GM13977 (cell line): Measurements from ENCODE around the gene LYPD6.

Source experiments
- DNase-seq: peaks from one replicate; pipeline ENCODE4 v3.0.0; 2012; ENCODE audit warnings: low spot score
- CTCF ChIP-seq: IDR thresholded peaks from 2 replicates; pipeline ENCODE4 v1.5.1; 2012; ENCODE audit warnings: mild to moderate bottlenecking, control low read depth; ENCODE audit not compliant: insufficient read depth; ENCODE audit errors: extremely low read depth, missing control alignments
- in situ Hi-C: fragments of 300-500 bp; cut with MboI; formaldehyde crosslinking; loops from one replicate; pipeline ENCODE4 v1.12.0; 2022; ENCODE audit warnings: low sequenced_read_pairs, low pct_unique_long_range_greater_than_20kb, mixed read lengths, inconsistent platforms; ENCODE audit not compliant: unreplicated experiment

Gene LYPD6

GRCh38 chr2:149428783-149429182 is 98.4 kb downstream of the LYPD6 start:
- no peak for DNase-seq
- TF ChIP-seq CTCF: no peak
- in situ Hi-C loops: no loop called here

- TF ChIP-seq CTCF: no peak
- in situ Hi-C loops: no loop called here
- no peak for DNase-seq
Observed at GRCh38 chr2:149430743-149431736, 100.7 kb downstream of the LYPD6 start.

- no peak for TF ChIP-seq CTCF
- in situ Hi-C loops: no loop called here
- no peak for DNase-seq
Observed at GRCh38 chr2:149438330-149438960, 108.1 kb downstream of the LYPD6 start.

- DNase-seq: no peak
- TF ChIP-seq CTCF: no peak
- in situ Hi-C loops: no loop called here
Observed at GRCh38 chr2:149441255-149441654, 110.9 kb downstream of the LYPD6 start.

- TF ChIP-seq CTCF: no peak
Observed at GRCh38 chr2:149442346-149442745, 112.0 kb downstream of the LYPD6 start.

GRCh38 chr2:149443150-149443549 is 112.8 kb downstream of the LYPD6 start:
- in situ Hi-C loops: no loop called here
- no peak for DNase-seq
- no peak for TF ChIP-seq CTCF

More at GRCh38 chr2:149442346-149442745, 112.0 kb downstream of the LYPD6 start:
- in situ Hi-C loops: no loop called here
- DNase-seq: no peak
